ENCODE data around the gene GALNT9.

DNA sequence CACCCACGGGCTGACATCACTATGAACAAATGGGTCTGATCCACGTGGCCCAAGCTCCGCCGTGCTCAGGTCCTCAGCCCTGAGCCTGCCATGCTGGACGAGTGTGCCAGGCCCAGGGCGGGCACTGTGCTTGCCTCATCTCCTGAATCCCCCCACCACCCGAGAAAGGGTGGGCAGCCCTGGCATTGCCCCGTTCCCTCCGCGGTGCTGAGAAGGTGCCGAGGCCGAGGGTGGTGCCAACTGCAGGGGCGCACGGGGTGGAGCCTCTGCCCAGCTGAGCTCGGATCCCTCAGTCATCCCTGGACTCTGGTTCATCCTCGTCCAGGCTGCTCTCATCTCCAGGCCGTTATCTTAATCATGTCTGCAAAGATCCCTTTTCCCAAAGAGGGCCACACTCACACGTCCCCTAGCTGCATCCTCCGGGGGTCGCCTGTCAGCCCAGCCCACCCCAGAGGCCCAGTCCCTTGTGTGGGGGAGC lies 124.6 kb downstream of the GALNT9 start:
- TF ChIP-seq, protein P1, sequence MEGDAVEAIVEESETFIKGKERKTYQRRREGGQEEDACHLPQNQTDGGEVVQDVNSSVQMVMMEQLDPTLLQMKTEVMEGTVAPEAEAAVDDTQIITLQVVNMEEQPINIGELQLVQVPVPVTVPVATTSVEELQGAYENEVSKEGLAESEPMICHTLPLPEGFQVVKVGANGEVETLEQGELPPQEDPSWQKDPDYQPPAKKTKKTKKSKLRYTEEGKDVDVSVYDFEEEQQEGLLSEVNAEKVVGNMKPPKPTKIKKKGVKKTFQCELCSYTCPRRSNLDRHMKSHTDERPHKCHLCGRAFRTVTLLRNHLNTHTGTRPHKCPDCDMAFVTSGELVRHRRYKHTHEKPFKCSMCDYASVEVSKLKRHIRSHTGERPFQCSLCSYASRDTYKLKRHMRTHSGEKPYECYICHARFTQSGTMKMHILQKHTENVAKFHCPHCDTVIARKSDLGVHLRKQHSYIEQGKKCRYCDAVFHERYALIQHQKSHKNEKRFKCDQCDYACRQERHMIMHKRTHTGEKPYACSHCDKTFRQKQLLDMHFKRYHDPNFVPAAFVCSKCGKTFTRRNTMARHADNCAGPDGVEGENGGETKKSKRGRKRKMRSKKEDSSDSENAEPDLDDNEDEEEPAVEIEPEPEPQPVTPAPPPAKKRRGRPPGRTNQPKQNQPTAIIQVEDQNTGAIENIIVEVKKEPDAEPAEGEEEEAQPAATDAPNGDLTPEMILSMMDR (IDR thresholded peaks at IDR 0.05; ENCODE audit: low read depth, low read length): no peak
- TF ChIP-seq EZH2phosphoT487 (IDR thresholded peaks at IDR 0.05; ENCODE audit: low read depth): no peak

All from OCI-LY3 (cell line).